Loucy (cell line): Measurements from ENCODE around the gene SYN1.

Experiments used
- CTCF ChIP-seq: fragments of 200-600 bp; sonication (generic); conservative IDR thresholded peaks from 2 replicates; pipeline ENCODE4 v1.5.1; 2014; ENCODE audit warnings: mild to moderate bottlenecking, antibody characterized with exemption, low read length
- EZH2phosphoT487 ChIP-seq: fragments of 200-600 bp; IDR thresholded peaks from 2 replicates; pipeline ENCODE4 v1.6.1; 2018; ENCODE audit warnings: antibody characterized with exemption, mild to moderate bottlenecking, moderate library complexity, borderline replicate concordance

- TF ChIP-seq CTCF (no peak), EZH2phosphoT487 (no peak)
Observed at GRCh38 chrX:47556045-47556623, 63.5 kb downstream of the SYN1 start.
